ENCODE results near the gene PSME2. TPM values are rescaled to one million over a fixed set of nuclear protein-coding genes. Genes with fewer than 3 reads are reported as not detected.

PSME2 gene
- polyA plus RNA-seq, 3 donors: 237 to 593 (median 579) TPM

GRCh38 chr14:24103451-24103850, 43.0 kb downstream of the PSME2 start:
- peaks cover 0 to 7% (median 2%) of the 10 kb centered on the region in 7 donors for H3K9me3 Mint-ChIP-seq
- H3K9ac ChIP-seq (ENCODE audit: insufficient read depth, low read length, poor library complexity, severe bottlenecking): no peak overlapping the region
- H3K27me3 ChIP-seq (ENCODE audit: control insufficient read depth in 2 of 2, insufficient read depth in 2 of 2, low read length in 2 of 2): no peaks in the 10 kb centered on the region
- H3K4me2 ChIP-seq (replicated peaks; ENCODE audit: extremely low read depth, low read length, poor library complexity, severe bottlenecking): no peak overlapping the region
- no peak overlapping the region for H3K4me3 ChIP-seq (replicated peaks in 1 of 3; ENCODE audit: low read depth in 2 of 3, low read length in 3 of 3)
- no peak overlapping the region for H3K27ac ChIP-seq (ENCODE audit: low read depth in 1 of 2, low read length in 2 of 2)
- no peak for DNase-seq
- peaks cover 9% of the 10 kb centered on the region for H4K20me1 ChIP-seq (ENCODE audit: insufficient read depth, low read length)
- intact Hi-C loops (cut with micrococcal nuclease): loop anchor here in 1 of 2 donors (10.0 kb wide), 1 partner anchor 119 kb away; the partner anchor contains the start of gene DHRS4L2
- WGBS (ENCODE audit: insufficient coverage): 96% methylated on average over 9 of the region's 13 CpGs
- H3K79me2 ChIP-seq (ENCODE audit: insufficient read depth, low read length): no peaks in the 10 kb centered on the region
- no peaks in the 10 kb centered on the region for H3K9me3 ChIP-seq (replicated peaks in 1 of 2; ENCODE audit: control insufficient read depth in 1 of 2, insufficient read depth in 1 of 2, low read length in 2 of 2)
- peaks cover 0 to 3% (median 0%) of the 10 kb centered on the region in 3 donors for H3K27me3 Mint-ChIP-seq (ENCODE audit: low read depth in 3 of 3)
- H3K4me1 Mint-ChIP-seq: peaks cover 26% of the 10 kb centered on the region
- H3K4me3 Mint-ChIP-seq: no peak overlapping the region
- H3K27ac Mint-ChIP-seq: peak overlapping the region in 2 of 7 donors; percentile 13 to 76
- H3K4me1 ChIP-seq (ENCODE audit: control insufficient read depth in 1 of 2, insufficient read depth in 2 of 2, low read length in 2 of 2): peaks cover 23 to 24% of the 10 kb centered on the region in 2 donors
- peaks cover 35 to 65% of the 10 kb centered on the region in 2 donors for H3K36me3 ChIP-seq (replicated peaks in 1 of 2; ENCODE audit: control insufficient read depth in 1 of 2, insufficient read depth in 2 of 2, low read length in 2 of 2)
- no peak overlapping the region for H2AFZ ChIP-seq (ENCODE audit: insufficient read depth, low read depth, low read length, poor library complexity, severe bottlenecking)
- no peak for TF ChIP-seq CTCF (IDR thresholded peaks at IDR 0.05)
- H3K36me3 Mint-ChIP-seq: peaks cover 46 to 59% of the 10 kb centered on the region in 2 donors

GRCh38 chr14:24102357-24103048, 43.9 kb downstream of the PSME2 start:
- H3K36me3 Mint-ChIP-seq: peaks cover 52 to 67% of the 10 kb centered on the region in 2 donors
- Histone ChIP-seq H3K79me2 (ENCODE audit: insufficient read depth, low read length) (peaks cover 4% of the 10 kb centered on the region), H3K9ac (ENCODE audit: insufficient read depth, low read length, poor library complexity, severe bottlenecking) (no peak overlapping the region), H3K4me2 (replicated peaks; ENCODE audit: extremely low read depth, low read length, poor library complexity, severe bottlenecking) (no peak overlapping the region), H2AFZ (ENCODE audit: insufficient read depth, low read depth, low read length, poor library complexity, severe bottlenecking) (no peak overlapping the region), H4K20me1 (ENCODE audit: insufficient read depth, low read length) (peaks cover 12% of the 10 kb centered on the region), H3K9me3 (replicated peaks in 1 of 2; ENCODE audit: control insufficient read depth in 1 of 2, insufficient read depth in 1 of 2, low read length in 2 of 2) (no peaks in the 10 kb centered on the region), H3K27ac (ENCODE audit: low read depth in 1 of 2, low read length in 2 of 2) (no peak overlapping the region), H3K4me1 (ENCODE audit: control insufficient read depth in 1 of 2, insufficient read depth in 2 of 2, low read length in 2 of 2) (peaks cover 23 to 26% of the 10 kb centered on the region in 2 donors), H3K27me3 (ENCODE audit: control insufficient read depth in 2 of 2, insufficient read depth in 2 of 2, low read length in 2 of 2) (no peaks in the 10 kb centered on the region), H3K4me3 (replicated peaks in 1 of 3; ENCODE audit: low read depth in 2 of 3, low read length in 3 of 3) (no peak overlapping the region), H3K36me3 (replicated peaks in 1 of 2; ENCODE audit: control insufficient read depth in 1 of 2, insufficient read depth in 2 of 2, low read length in 2 of 2) (peaks cover 41 to 73% of the 10 kb centered on the region in 2 donors)
- H3K4me3 Mint-ChIP-seq: no peak overlapping the region
- intact Hi-C loops (cut with micrococcal nuclease): loop anchor here in 1 of 2 donors (10.0 kb wide), 1 partner anchor 118 kb away; the partner anchor contains the start of gene DHRS4L2
- H3K27ac Mint-ChIP-seq: no peak overlapping the region
- no peak for DNase-seq
- WGBS (ENCODE audit: insufficient coverage): 93% methylated on average over 7 of the region's 7 CpGs
- peaks cover 0 to 3% (median 0%) of the 10 kb centered on the region in 3 donors for H3K27me3 Mint-ChIP-seq (ENCODE audit: low read depth in 3 of 3)
- H3K4me1 Mint-ChIP-seq: peaks cover 26% of the 10 kb centered on the region
- peaks cover 0 to 7% (median 2%) of the 10 kb centered on the region in 7 donors for H3K9me3 Mint-ChIP-seq
- TF ChIP-seq CTCF (IDR thresholded peaks at IDR 0.05): no peak
